ENCODE results near the gene TUFT1. TPM values are rescaled to one million over a fixed set of nuclear protein-coding genes. Genes with fewer than 3 reads are reported as not detected.
A peak's percentile ranks its signal among the peaks of the same experiment; 100 is the strongest.

TUFT1 gene
- total RNA-seq, 1 experiment from 2014 or later, result 12.3 TPM

GRCh38 chr1:151534662-151535278, 5.3 kb upstream of the TUFT1 start:
- Histone ChIP-seq H3K4me2 (ENCODE audit: low read length) (no peak overlapping the region), H3K9ac (ENCODE audit: low read length) (no peak overlapping the region), H3K4me3 (replicated peaks in 1 of 2; ENCODE audit: low read depth in 1 of 2, low read length in 2 of 2) (no peak overlapping the region), H3K9me2 (ENCODE audit: insufficient read depth) (no peaks in the 10 kb centered on the region), H3K27me3 (ENCODE audit: insufficient read depth, low read length) (no peaks in the 10 kb centered on the region), H3K36me3 (ENCODE audit: control insufficient read depth in 1 of 2, insufficient read depth in 2 of 2, low read length in 2 of 2) (peaks cover 4 to 22% of the 10 kb centered on the region in 2 experiments; a peak in 3 of 4 replicates), H2AFZ (ENCODE audit: low read depth, low read length, poor library complexity, severe bottlenecking) (no peak overlapping the region), H3K27ac (ENCODE audit: low read depth, low read length) (no peak overlapping the region), H3K9me3 (ENCODE audit: control insufficient read depth in 1 of 2, insufficient read depth in 1 of 2, low read depth in 1 of 2, low read length in 2 of 2) (no peaks in the 10 kb centered on the region), H3K4me1 (ENCODE audit: control insufficient read depth in 1 of 2, insufficient read depth in 2 of 2, low read length in 2 of 2) (peaks cover 8 to 20% of the 10 kb centered on the region in 2 experiments), H4K20me1 (ENCODE audit: insufficient read depth) (no peaks in the 10 kb centered on the region), H3K79me2 (ENCODE audit: insufficient read depth, low read length) (no peaks in the 10 kb centered on the region)
- ATAC-seq (peak; percentile 74), DNase-seq (ENCODE audit: low read depth, low spot score) (no peak)
- intact Hi-C loops (cut with micrococcal nuclease), result loop anchor here (1.0 kb wide), 2 partner anchors 201 to 302 kb away; no protein-coding TSS in a partner anchor
- POLR2A ChIA-PET, result no interaction called here
- BruUV-seq (replicated peaks), result no TSS peak
- no peak for TF ChIP-seq EGR1 (IDR thresholded peaks at IDR 0.05; ENCODE audit: low read depth)
- TF ChIP-seq, protein P1, sequence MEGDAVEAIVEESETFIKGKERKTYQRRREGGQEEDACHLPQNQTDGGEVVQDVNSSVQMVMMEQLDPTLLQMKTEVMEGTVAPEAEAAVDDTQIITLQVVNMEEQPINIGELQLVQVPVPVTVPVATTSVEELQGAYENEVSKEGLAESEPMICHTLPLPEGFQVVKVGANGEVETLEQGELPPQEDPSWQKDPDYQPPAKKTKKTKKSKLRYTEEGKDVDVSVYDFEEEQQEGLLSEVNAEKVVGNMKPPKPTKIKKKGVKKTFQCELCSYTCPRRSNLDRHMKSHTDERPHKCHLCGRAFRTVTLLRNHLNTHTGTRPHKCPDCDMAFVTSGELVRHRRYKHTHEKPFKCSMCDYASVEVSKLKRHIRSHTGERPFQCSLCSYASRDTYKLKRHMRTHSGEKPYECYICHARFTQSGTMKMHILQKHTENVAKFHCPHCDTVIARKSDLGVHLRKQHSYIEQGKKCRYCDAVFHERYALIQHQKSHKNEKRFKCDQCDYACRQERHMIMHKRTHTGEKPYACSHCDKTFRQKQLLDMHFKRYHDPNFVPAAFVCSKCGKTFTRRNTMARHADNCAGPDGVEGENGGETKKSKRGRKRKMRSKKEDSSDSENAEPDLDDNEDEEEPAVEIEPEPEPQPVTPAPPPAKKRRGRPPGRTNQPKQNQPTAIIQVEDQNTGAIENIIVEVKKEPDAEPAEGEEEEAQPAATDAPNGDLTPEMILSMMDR (IDR thresholded peaks at IDR 0.05 in 2 of 3, conservative IDR thresholded peaks at IDR 0.05 in 1 of 3; ENCODE audit: borderline replicate concordance in 1 of 3, insufficient read depth in 1 of 3, low read depth in 2 of 3, low read length in 2 of 3), result peak; percentile 85 to 99 (median 98)
- TF ChIP-seq RAD21 (IDR thresholded peaks at IDR 0.05; ENCODE audit: low read depth), result peak; percentile 93
- TF ChIP-seq ELF1 (IDR thresholded peaks at IDR 0.05; ENCODE audit: borderline replicate concordance, low read depth), result no peak
- TF ChIP-seq POLR2A (IDR thresholded peaks at IDR 0.05; ENCODE audit: borderline replicate concordance, extremely low read depth, insufficient read depth, insufficient read length), result no peak
- no peak for TF ChIP-seq FOSL1 (IDR thresholded peaks at IDR 0.05; ENCODE audit: low read depth)
- TF ChIP-seq SP1 (IDR thresholded peaks at IDR 0.05; ENCODE audit: low read depth), result no peak
- CTCF ChIA-PET, result interaction anchor here (0.6 to 1.2 kb wide), 4 partner anchors 14 to 467 kb away, joined by 3 to 5 read pairs (median 3); no protein-coding TSS in a partner anchor
- RAD21 ChIA-PET (ENCODE audit: low non-redundant PET in 1 of 2, low total read pairs in 2 of 2, uncharacterized antibody in 2 of 2, unreplicated experiment in 2 of 2), result no interaction called here
